ENCODE results near the gene C16orf89. TPM values are rescaled to one million over a fixed set of nuclear protein-coding genes. Genes with fewer than 3 reads are reported as not detected.

The C16orf89 gene
- total RNA-seq, 1 donor from 2014 or later = 1.0 TPM

- Mint-ChIP-seq H3K27ac (no peak overlapping the region), H3K9me3 (no peaks in the 10 kb centered on the region), H3K27me3 (ENCODE audit: insufficient read depth, low read depth) (peaks cover 8% of the 10 kb centered on the region), H3K4me1 (peaks cover 11% of the 10 kb centered on the region), H3K4me3 (no peak overlapping the region), H3K36me3 (no peaks in the 10 kb centered on the region)
- Histone ChIP-seq H3K4me3 (no peak overlapping the region), H3K9me3 (ENCODE audit: low read depth) (no peaks in the 10 kb centered on the region), H4K20me1 (ENCODE audit: low read depth) (no peaks in the 10 kb centered on the region), H3K27ac (no peak overlapping the region), H3F3A (ENCODE audit: low read depth) (no peaks in the 10 kb centered on the region), H3K9ac (no peak overlapping the region), H2AFZ (replicated peaks) (no peak overlapping the region), H3K36me3 (no peaks in the 10 kb centered on the region), H3K27me3 (no peaks in the 10 kb centered on the region), H3K4me1 (no peaks in the 10 kb centered on the region), H3K79me2 (ENCODE audit: low read depth) (peaks cover 17% of the 10 kb centered on the region), H3K4me2 (no peak overlapping the region)
- TF ChIP-seq EZH2 (IDR thresholded peaks at IDR 0.05) (no peak), CTCF (IDR thresholded peaks at IDR 0.05) (no peak), EZH2phosphoT487 (IDR thresholded peaks at IDR 0.05) (no peak)
- no peak for DNase-seq (ENCODE audit: low spot score)
These were observed 3.3 kb upstream of the C16orf89 start for GRCh38 chr16:5069048-5069447.

- TF ChIP-seq CTCF (IDR thresholded peaks at IDR 0.05) (no peak), EZH2phosphoT487 (IDR thresholded peaks at IDR 0.05) (no peak), EZH2 (IDR thresholded peaks at IDR 0.05) (no peak)
- H3K4me3 ChIP-seq = no peak overlapping the region
- H3K4me1 ChIP-seq = no peaks in the 10 kb centered on the region
- no peaks in the 10 kb centered on the region for H3K36me3 ChIP-seq
- peak overlapping the region; percentile 28 for H3K9ac ChIP-seq
- H3F3A ChIP-seq (ENCODE audit: low read depth) = no peaks in the 10 kb centered on the region
- no peak overlapping the region for H3K4me2 ChIP-seq
- H3K4me1 Mint-ChIP-seq = no peaks in the 10 kb centered on the region
- no peak overlapping the region for H3K27ac ChIP-seq
- H3K9me3 ChIP-seq (ENCODE audit: low read depth) = no peaks in the 10 kb centered on the region
- no peaks in the 10 kb centered on the region for H3K36me3 Mint-ChIP-seq
- no peak overlapping the region for H2AFZ ChIP-seq (replicated peaks)
- H3K27ac Mint-ChIP-seq = no peak overlapping the region
- H3K27me3 Mint-ChIP-seq (ENCODE audit: insufficient read depth, low read depth) = peaks cover 8% of the 10 kb centered on the region
- no peaks in the 10 kb centered on the region for H4K20me1 ChIP-seq (ENCODE audit: low read depth)
- no peaks in the 10 kb centered on the region for H3K79me2 ChIP-seq (ENCODE audit: low read depth)
- H3K9me3 Mint-ChIP-seq = no peaks in the 10 kb centered on the region
- H3K27me3 ChIP-seq = no peaks in the 10 kb centered on the region
- no peak overlapping the region for H3K4me3 Mint-ChIP-seq
- no peak for DNase-seq (ENCODE audit: low spot score)
These were observed 755 bp upstream of the C16orf89 start for GRCh38 chr16:5066511-5066910.

GRCh38 chr16:5065326-5065725 lies 430 bp downstream of the C16orf89 start:
- no peaks in the 10 kb centered on the region for H3K9me3 ChIP-seq (ENCODE audit: low read depth)
- Mint-ChIP-seq H3K9me3 (no peaks in the 10 kb centered on the region), H3K4me3 (no peak overlapping the region), H3K36me3 (no peaks in the 10 kb centered on the region), H3K27ac (no peak overlapping the region), H3K27me3 (ENCODE audit: insufficient read depth, low read depth) (peaks cover 6% of the 10 kb centered on the region), H3K4me1 (no peaks in the 10 kb centered on the region)
- no peaks in the 10 kb centered on the region for H3K4me1 ChIP-seq
- no peaks in the 10 kb centered on the region for H3K79me2 ChIP-seq (ENCODE audit: low read depth)
- H3K9ac ChIP-seq = peak overlapping the region; percentile 32
- H3F3A ChIP-seq (ENCODE audit: low read depth) = peaks cover 2% of the 10 kb centered on the region
- no peaks in the 10 kb centered on the region for H4K20me1 ChIP-seq (ENCODE audit: low read depth)
- no peak for TF ChIP-seq EZH2 (IDR thresholded peaks at IDR 0.05)
- TF ChIP-seq EZH2phosphoT487 (IDR thresholded peaks at IDR 0.05) = no peak
- no peak for TF ChIP-seq CTCF (IDR thresholded peaks at IDR 0.05)
- no peak for DNase-seq (ENCODE audit: low spot score)
- H3K36me3 ChIP-seq = no peaks in the 10 kb centered on the region
- H2AFZ ChIP-seq (replicated peaks) = no peak overlapping the region
- no peaks in the 10 kb centered on the region for H3K27me3 ChIP-seq
- H3K4me3 ChIP-seq = no peak overlapping the region
- H3K27ac ChIP-seq = no peak overlapping the region
- no peak overlapping the region for H3K4me2 ChIP-seq

Measured in neural progenitor cell (in vitro differentiated cells).